Measurements from ENCODE around the gene C1QA.
"Not testable (repeated sequence)": the region's sequence is repeated elsewhere in the genome, so short reads cannot be mapped to it uniquely, and the experiment has no call there.

C1QA gene

DNA sequence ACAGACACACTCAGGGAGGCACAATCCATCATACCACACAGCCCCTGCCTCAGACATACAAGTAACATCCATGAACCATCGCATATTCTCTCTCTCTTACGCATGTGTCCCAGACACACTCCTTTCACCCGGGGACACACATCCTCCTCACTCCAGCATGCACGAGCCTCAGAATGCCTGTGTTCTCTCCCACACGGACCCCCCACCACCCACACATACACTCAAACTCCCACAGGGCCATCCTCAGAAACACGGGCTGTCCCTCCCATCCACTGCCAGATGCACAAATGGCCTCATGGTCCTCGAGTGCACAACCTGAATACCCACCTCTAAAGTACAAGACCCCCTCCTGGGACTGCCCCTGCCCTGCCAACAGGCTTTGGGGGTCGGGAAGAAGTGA lies 4.8 kb downstream of the C1QA start:
- DNase-seq (ENCODE audit: low spot score): no peak

DNA sequence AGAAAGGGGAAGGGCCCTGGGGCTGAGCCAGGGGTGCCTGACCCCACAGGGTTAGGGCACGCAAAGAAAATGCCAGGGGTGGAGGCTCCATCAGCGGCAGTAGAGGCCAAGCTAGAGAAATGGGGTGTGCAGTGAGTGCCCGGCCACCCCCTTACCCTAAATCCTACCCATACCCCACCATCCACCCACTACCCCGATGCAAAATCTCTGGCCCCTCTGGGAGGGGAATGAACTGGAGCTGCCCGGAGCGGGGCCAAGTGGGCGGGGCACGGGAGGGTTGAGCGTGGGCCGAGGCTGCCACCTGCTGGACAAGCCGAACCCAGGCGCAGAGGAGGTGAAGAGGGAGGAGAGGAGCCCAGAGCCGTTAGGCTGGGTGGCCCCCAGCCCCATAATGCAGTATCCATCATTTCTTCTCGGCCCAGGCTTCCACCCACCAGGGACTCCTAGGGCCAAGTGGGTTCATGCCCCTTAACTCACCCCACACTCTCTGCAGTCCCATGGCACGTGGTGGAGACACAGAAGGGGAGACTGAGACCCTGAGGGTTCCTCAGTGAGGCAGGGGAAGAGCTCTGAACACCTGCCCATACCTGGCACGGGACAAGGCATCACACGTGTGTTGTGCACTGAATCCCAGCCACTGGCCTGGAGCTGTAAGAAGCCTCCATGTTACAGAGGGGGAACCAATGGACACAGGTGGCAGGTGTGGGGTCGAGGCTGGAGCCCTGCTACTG lies 5.6 kb downstream of the C1QA start:
- DNase-seq (ENCODE audit: low spot score): peak; percentile 49

DNA sequence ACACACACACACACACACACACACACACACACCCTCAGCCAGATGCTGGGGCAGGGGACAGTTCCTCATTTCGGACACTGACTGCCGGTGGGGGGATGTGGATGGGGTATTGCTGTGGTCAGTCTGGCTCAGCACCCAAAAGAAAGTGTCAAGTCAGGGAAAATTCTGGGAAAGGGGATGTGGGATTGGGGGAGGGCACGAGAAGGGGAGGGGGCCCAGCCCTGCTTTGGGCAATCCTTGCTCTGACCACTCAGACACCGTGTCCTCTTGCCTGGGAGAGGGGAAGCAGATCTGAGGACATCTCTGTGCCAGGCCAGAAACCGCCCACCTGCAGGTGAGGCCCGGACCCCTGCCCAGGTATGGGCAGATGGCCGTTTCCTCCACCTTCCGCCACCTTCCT lies 7.0 kb downstream of the C1QA start, which contains the start of gene C1QC:
Gene C1QC, plus strand, starts transcription at position 253 of the 400 bp plus-strand sequence. CDS start 391 bp downstream, outside the sequence.
- DNase-seq (ENCODE audit: low spot score): no peak

DNA sequence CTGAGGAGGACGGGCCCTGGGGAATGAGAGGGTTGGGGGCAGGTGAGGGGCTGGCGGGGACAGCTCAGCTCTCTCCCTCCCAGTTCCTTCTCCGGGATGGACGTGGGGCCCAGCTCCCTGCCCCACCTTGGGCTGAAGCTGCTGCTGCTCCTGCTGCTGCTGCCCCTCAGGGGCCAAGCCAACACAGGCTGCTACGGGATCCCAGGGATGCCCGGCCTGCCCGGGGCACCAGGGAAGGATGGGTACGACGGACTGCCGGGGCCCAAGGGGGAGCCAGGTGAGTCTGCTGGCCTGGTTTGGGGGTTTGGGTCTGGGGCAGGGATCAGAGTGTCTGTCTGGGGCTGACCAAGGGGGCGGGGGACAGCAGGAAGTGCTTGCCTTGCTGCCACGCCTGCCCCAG lies 7.5 kb downstream of the C1QA start:
- no peak for DNase-seq (ENCODE audit: low spot score)

DNA sequence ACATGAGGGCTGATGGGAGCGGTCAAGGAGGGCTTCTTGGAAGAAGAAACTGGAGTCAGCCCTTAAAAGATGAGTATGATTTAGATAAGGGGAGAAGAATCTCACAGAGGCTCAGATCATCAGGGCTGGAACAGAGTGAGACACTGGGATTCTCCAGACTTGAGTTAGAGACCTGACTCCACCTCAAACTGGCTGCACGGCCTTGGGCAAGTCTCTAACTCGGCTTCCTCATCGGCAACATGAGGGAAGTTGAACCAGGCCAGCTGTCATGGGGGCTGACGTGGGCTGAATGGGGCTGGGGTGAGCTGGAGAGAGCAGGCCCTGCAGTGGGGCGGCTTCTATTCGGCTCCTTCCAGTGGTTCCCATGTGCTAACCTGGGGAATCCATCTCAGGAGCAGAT lies 9.5 kb downstream of the C1QA start:
- no peak for DNase-seq (ENCODE audit: low spot score)

DNA sequence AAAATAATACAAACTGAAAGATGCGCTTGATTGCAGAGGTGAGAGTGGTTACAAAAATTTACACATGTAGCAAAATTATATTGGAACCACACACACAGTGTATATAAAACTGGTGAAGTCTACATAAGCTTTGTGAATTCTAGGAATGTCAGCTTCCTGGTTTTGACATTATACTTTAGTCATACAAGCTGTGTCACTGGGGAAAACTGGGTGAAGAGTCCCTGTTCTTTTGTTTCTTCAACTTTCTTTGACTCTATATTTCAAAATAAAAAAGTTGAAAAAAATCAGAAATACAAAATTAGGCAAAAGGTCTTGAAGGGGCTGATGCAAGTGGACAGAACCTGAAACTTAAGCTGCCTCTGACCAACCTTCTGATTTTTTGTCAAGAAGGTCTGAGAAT lies 10.0 kb downstream of the C1QA start:
- DNase-seq (ENCODE audit: low spot score): no peak

DNA sequence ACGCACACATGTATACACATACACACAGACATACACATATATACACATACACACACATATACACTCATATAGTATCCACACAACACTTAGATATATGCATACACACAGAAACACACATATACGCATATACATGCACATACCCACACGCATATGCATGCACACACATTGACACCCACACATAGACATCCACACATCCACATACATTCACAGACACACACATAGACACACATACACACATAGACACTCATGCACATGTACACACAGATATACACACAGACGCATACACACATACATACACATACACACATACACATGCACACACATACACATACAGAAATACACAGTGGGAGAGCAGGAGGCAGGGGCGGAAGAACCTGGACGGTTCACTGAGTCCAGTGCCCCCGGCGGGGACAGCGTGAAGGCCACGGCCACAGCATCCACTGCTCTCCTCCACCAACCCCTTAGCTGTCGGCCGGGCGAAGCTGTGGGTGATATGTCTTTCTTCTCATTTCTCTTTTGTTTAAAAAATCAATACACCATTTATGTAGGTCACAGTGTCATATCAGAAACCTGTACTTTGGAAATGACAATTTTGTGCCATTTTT lies 13.8 kb downstream of the C1QA start:
- DNase-seq (ENCODE audit: low spot score): no peak

DNA sequence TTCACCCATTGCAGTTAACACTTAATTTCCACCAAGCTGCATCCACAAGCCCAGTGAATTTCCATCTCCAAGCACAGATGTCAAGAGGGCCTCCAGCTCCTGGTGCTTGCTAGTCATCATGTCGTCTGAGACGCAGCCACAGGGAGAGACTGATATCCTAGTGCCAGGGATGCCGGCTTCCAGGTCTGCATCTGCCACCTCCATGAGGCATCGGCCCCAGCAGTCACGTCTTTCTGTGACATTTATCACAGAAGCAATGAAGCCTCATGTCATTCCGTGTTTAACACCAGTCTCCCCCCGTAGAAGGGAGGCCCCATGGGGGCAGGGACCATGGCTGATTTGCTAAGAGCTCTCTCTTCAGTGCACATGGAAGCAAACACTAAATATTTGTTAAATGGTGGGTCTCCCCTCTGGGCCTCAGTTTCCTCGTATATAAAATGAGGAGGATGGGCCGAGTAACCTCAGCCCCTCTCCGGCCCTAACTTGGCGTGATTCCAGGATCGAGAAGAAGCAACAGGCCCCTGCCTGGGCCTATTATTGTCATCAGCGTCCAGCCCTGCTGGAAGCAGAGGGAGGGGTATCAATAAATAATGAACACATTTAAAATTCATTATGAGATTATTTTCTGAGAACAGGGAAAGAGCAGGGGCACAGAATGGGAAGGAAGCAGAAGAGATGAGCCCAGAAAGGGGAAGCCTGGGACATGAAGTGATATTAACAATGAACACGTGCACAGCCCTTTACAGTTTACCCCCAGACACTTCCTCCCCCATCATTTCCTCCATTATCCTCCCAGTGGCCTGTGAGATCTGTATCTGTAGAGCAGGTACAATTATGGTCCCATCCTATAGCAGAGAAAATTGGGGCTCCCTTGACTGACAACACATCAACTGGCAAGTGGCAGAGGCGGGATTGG lies 15.8 kb downstream of the C1QA start:
- DNase-seq (ENCODE audit: low spot score): no peak

DNA sequence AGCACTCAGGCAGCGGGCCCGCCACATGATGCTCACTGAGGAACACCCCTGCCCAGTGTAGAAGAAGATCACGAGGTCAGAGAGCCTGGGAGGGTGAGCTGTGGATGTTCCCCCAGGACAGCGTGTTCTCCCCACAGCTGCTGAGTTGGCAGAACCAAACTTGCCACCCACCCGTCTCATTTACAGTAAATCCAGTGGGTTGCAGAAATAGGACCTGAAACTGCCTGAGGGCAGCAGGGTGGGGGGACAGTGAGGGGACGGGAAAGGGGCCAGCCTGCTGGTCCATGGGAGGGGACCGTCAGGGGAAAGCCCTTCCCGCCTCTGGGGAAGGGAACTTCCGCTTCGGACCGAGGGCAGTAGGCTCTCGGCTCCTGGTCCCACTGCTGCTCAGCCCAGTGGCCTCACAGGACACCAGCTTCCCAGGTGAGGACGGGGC lies 16.5 kb downstream of the C1QA start, which contains the start of gene C1QB:
Gene C1QB, plus strand, starts transcription at position 356 of the 436 bp plus-strand sequence. CDS start 6,227 bp downstream, outside the sequence.
- no peak for DNase-seq (ENCODE audit: low spot score)

DNA sequence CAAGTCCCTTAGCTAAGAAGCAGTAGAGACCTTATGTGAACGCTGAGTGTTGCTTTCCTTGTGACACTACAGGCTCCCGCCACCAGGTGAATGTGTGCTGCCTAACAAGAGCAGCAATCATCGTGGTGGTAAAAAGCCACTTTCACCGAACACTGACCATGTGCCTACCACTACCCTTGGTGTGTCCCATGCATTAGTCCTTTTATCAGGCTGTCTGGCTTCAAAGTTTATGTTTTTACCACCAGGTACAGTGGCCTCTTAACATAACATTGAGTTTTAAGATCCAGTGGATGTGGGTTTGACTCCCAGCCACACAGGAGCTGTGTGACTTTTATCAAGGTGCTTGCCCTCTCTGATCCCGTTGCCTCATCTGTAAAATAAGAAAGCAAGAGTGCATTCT lies 18.3 kb downstream of the C1QA start:
- DNase-seq (ENCODE audit: low spot score): no peak

DNA sequence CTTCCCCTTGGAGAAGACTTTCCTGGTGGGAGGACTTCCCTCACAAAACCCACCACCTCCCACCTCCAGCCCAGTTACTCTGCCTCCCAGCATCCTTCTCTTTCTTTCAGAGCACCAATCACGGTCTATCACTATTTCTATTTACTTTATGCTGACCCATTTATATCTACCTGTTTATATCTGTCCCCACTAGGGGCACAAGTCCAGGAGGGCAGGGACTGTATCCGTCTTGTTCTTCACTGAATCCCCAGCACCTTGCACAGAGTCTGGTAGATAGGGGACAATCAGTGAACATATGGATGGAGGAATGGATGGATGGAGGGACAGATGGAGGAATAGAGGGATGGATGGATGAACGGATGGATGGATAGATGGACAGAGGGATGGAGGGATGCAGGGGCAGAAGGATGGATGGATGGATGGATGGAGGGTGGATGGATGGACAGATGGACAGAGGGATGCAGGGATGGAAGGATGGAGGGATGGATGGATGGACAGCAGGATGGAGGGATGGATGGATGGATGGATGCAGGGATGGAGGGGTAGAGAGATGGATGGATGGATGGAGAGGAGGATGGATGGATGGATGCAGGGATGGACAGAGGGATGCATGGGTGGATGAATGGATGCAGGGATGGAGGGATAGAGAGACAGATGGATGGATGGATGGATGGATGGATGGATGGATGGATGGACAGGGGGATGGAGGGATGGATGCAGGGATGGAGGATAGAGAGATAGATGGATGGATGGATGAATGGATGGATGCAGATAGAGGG lies 22.1 kb downstream of the C1QA start:
- no peak for DNase-seq (ENCODE audit: low spot score)

DNA sequence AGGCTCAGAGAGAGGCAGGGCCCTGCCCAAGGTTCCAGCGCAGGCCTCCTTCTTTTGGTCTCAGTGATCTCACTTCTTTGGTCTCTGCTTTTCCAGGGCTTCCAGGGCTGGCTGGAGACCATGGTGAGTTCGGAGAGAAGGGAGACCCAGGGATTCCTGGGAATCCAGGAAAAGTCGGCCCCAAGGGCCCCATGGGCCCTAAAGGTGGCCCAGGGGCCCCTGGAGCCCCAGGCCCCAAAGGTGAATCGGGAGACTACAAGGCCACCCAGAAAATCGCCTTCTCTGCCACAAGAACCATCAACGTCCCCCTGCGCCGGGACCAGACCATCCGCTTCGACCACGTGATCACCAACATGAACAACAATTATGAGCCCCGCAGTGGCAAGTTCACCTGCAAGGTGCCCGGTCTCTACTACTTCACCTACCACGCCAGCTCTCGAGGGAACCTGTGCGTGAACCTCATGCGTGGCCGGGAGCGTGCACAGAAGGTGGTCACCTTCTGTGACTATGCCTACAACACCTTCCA lies 24.4 kb downstream of the C1QA start:
- no peak for DNase-seq (ENCODE audit: low spot score)

DNA sequence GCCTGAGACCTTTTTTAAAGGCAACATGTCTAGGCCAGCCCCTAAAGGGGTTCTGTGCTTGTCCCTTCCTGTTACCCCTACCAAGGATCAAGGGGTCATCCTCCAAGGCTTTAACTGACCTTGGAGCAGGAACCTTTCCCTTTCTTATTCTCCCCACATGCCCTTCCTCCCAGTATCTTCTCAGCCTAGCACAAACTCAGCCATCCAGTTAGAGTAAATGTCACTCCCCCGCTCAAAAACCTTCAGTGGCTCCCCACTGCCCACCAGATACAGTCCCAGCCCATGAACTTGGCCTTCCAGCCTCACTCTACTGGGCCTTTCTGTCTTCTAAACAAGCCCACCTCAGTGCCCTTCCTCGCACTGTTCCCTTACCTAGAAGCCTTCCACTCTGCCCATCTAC lies 25.5 kb downstream of the C1QA start:
- DNase-seq (ENCODE audit: low spot score): no peak

DNA sequence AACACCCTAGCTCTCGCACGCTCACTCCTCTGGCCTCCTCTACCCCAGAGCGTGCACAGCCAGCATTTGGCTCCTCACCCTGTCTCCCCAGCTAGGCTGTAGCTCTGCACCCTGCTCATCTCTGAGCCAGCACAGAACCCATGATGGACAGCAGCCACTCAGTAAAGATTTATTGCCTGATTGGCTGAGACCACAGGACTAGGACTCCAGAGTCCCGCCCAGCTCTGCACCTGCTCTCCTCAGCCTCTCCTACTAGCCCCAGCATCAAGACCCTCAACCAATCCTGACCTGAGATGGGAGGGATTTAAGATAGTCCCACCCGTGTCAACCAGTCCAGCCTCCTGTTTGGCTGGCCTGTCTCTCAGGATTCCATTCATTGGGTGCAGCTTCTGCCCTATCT lies 25.9 kb downstream of the C1QA start:
- DNase-seq (ENCODE audit: low spot score): no peak

DNA sequence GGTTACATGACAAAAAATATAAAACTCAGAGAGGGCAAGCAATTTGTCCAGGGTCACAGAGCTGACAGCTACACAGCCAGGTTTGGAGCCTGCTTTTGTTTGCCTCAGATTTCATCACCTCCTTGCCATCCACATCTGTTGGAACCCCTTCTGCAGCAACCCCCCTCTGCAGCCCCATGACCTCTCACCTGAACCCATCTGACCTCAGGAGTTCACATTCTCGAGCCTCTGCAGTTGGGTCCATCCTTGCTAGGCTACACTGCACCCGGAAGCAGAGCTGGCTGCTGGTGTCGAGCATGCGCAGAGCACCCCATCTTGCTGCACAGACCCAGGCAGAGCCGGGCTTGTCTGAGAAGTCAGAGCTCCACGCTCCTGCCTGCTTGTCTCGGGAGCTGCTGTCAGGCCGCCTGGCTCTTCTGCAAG lies 26.6 kb downstream of the C1QA start:
- no peak for DNase-seq (ENCODE audit: low spot score)

DNA sequence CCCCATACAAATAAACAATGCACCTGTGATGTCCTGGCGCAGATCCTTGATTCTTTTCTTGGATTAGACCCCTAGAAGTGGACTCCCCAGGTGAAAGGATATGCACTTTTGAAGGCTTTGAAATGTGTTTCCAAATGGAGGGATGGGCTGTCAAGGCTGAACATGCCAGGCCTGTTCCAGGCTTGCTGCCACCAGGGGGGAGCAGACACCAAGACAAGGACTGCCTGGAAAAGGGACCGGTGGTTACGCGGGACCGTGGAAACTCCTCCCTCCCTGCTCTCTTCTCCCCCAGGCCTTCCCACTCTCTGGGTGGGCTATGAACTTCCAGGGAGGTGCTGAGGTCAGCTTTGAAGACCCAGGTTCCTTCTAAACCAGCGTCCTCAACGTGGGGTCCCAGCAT lies 29.3 kb downstream of the C1QA start:
- no peak for DNase-seq (ENCODE audit: low spot score)

DNA sequence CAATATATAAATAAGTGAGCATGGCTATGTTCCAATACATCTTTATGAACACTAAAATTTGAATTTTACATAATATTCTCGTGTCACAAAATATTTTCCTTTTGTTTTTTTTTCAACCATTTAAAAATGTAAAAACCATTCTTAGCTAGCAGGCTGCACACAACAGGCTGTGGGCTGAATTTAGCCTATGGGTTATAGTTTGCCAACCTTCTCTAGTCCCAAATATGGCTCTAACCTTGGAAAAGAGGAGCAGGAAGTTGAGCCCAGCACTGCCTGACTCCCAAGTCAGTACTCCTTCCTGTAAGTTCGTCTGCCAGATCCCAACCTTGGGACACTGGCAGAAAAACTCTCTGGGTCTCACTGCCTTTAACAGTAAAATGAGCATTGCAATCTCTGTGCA lies 30.0 kb downstream of the C1QA start:
- DNase-seq (ENCODE audit: low spot score): no peak

DNA sequence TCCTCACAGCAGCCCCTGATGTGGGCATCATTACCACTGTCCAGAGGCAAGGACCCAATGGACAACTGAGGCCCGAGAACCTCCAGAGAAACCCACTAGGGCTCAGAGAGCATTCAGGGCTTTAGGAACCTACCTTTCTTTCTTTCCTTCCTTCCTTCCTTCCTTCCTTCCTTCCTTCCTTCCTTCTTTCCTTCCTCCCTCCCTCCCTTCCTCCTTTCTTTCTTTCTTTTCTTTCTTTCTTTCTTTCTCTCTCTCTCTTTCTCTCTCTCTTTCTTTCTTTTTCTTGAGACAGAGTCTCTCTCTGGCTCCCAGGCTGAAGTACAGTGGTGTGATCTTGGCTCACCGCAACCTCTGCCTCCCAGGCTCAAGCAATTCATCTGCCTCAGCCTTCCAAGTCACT lies 32.4 kb downstream of the C1QA start:
- not testable (repeated sequence) for DNase-seq (ENCODE audit: low spot score)

DNA sequence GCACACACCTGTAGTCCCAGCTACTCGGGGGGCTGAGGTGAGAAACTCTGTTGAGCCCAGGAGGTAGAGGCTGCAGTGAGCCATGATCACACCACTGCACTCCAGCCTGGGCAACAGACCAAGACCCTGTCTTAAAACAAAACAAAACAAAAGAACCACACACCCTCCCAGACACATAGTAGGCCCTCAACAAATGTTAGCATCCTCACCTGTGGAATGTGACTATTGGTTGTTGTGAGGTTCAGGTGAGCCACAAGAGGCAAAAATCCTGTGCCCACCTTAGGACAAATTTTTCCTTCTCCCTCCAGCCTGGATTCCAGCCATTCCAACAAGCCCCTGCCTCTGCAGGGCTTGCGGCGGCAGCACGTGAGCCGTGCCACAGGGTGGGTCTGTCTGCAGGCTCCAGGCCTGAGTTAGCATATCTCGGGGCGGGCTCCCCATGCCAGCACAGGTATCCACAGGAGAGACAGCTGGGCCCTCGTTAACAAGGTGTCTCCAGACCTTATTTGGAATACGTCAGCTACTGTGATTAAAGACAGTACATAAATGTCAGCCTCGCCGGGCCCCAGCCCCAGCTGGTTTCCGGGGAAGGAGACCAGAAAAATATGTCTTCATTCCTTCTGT lies 34.0 kb downstream of the C1QA start:
- DNase-seq (ENCODE audit: low spot score): no peak

DNA sequence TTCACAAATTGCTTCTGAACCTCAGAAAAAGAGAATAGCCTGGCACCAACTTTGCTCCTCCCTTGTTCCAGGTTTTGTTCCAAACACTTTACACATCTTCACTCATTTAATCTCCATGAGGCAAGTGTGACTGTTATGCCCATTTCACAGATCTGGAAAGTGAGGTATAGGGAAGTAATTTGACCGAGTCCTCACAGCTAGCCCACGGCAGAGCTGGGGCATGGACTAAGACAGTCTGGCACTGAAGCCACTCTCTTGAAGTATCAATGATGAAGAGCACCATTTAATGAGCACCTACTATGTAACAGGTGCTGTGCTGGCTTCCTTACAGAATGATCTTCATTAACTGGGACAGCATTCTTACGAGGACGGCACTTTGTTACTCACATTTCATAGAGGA lies 35.6 kb downstream of the C1QA start:
- no peak for DNase-seq (ENCODE audit: low spot score)
